Heart left ventricle (tissue), 16 donors: Measurements from ENCODE around the gene COLGALT1. TPM values are rescaled to one million over a fixed set of nuclear protein-coding genes. Genes with fewer than 3 reads are reported as not detected.
A peak's percentile ranks its signal among the peaks of the same experiment; 100 is the strongest.

Source experiments
- ATAC-seq, 4 donors: fragments of 200-7000 bp; cut with Tn5 transposase; one replicate each; pipeline ENCODE4 v1.9.1; 2020 to 2022; ENCODE audit warnings: moderate library complexity in 4 of 4, mild to moderate bottlenecking in 3 of 4, moderate number of reproducible peaks in 1 of 4
- DNase-seq, 5 donors: peaks; one replicate each; pipeline ENCODE4 v3.0.0-alpha.2; 2020
- H3K27ac ChIP-seq, 12 donors: fragments of 200-600 bp; sonication (generic) in 4 of 12; one replicate each; pipeline versions ENCODE4 v1.5.0 to v1.8.0; 2016 to 2022; ENCODE audit warnings: mild to moderate bottlenecking in 2 of 12
- H3K27me3 ChIP-seq, 9 donors: fragments of 200-600 bp; sonication (generic) in 2 of 9; one replicate each; pipeline versions ENCODE4 v1.5.1 to v1.8.0; 2016 to 2022; ENCODE audit warnings: mild to moderate bottlenecking in 3 of 9
- H3K36me3 ChIP-seq, 9 donors: fragments of 200-600 bp; sonication (generic) in 2 of 9; one replicate each; pipeline versions ENCODE4 v1.5.0 to v1.8.0; 2018 to 2022; ENCODE audit warnings: mild to moderate bottlenecking in 2 of 9
- H3K4me1 ChIP-seq, 12 donors: fragments of 200-600 bp; sonication (generic) in 4 of 12; one replicate each; pipeline versions ENCODE4 v1.5.0 to v1.8.0; 2016 to 2022; ENCODE audit warnings: mild to moderate bottlenecking in 3 of 12
- H3K4me3 ChIP-seq, 12 donors: fragments of 200-600 bp; sonication (generic) in 4 of 12; one replicate each; pipeline versions ENCODE4 v1.5.0 to v1.8.0; 2017 to 2022; ENCODE audit warnings: mild to moderate bottlenecking in 9 of 12, moderate library complexity in 4 of 12
- H3K9me3 ChIP-seq, 12 donors: fragments of 200-600 bp; sonication (generic) in 4 of 12; one replicate each; pipeline versions ENCODE4 v1.5.0 to v1.8.0; 2016 to 2022; ENCODE audit warnings: mild to moderate bottlenecking in 1 of 12
- POLR2A ChIP-seq, 2 donors: fragments of 450-650 bp; IDR thresholded peaks; one replicate each; pipeline ENCODE4 v1.6.1; 2017; ENCODE audit warnings: antibody characterized with exemption in 2 of 2, mild to moderate bottlenecking in 2 of 2, moderate library complexity in 2 of 2
- WGBS, 4 donors: extraction: QIAGEN DNeasy Blood & Tissue Kit in 2 of 4; methylation state at CpG; one replicate each; pipeline versions ENCODE4 v1.1.5 to v1.1.7; 2013 to 2018; 5-methylcytosine and 5-hydroxymethylcytosine counted together
- intact Hi-C, 10 donors: fragments of 100-400 bp; cut with DNase I; formaldehyde crosslinking; loops; one replicate each; pipeline versions ENCODE4 v1.11.1 to v1.14.2; 2022
- polyA plus RNA-seq, 2 donors: library from polyadenylated mRNA; stranded (reverse); fragments of 200-250 nt; gene quantifications; one replicate each; pipeline ENCODE4 v1.2.3, GENCODE V29; 2013
- total RNA-seq, 9 donors: library from RNA; depleted of rRNA in 2 of 9; stranded (reverse); fragments of >200 nt in 2 of 9; fragmentation: NEBNext Ultra II Directional in 3 of 9; extraction: Animal tissue kit (Norgen Biotek cat#: 25700) in 3 of 9; gene quantifications; one replicate each; pipeline versions ENCODE4 v1.1.0 to v1.2.4, GENCODE V29; 2016 to 2023
- TF ChIP-seq, protein P1 (sequence below), 12 donors: fragments of 200-600 bp; sonication (generic) in 4 of 12; IDR thresholded peaks; one replicate each; pipeline versions ENCODE4 v1.5.0 to v1.8.0; 2018 to 2022; ENCODE audit warnings: antibody characterized with exemption in 12 of 12, mild to moderate bottlenecking in 5 of 12
- donor health status: ischemic (EF 13 %, LVEDD 7.1; RV severe dilation, severe dysfunction).
- donor health status: healthy with polysubstance abuse.
- donor health status: DM: no; HTN: yes; CAD: no.
- donor health status: DM: no; HTN: no; CAD: no.
- donor health status: ischemic (EF 25% LVEDD 6.9; RV normal size, moderate dysfunction).
- donor health status: ischemic (EF 25% LVEDD 5.7; RV mildly dilated, moderate dysfunction).
- donor health status: healthy.
- donor health status: DM: yes; HTN: yes; CAD: no.
- donor health status: ischemic (EF 35%, LVEDD 5.7; RV mildly dilated, moderate dysfunction).
- donor health status: nonischemic (EF 11% LVEDD 7.7; RV severe dilation, severe dysfunction).
- donor health status: DM: yes; HTN: yes; CAD: no.
- donor health status: PGD.
- donor health status: ischemic (EF 29% LVEDD 5.4; RV normal size, mild dysfunction).
- donor health status: nonischemic (EF 23%, LVEDD 6.1; RV moderate dilation, normal function).

COLGALT1 gene
- total and polyA plus RNA-seq, 11 donors: 16.1 to 117 (median 32.6) TPM

DNA sequence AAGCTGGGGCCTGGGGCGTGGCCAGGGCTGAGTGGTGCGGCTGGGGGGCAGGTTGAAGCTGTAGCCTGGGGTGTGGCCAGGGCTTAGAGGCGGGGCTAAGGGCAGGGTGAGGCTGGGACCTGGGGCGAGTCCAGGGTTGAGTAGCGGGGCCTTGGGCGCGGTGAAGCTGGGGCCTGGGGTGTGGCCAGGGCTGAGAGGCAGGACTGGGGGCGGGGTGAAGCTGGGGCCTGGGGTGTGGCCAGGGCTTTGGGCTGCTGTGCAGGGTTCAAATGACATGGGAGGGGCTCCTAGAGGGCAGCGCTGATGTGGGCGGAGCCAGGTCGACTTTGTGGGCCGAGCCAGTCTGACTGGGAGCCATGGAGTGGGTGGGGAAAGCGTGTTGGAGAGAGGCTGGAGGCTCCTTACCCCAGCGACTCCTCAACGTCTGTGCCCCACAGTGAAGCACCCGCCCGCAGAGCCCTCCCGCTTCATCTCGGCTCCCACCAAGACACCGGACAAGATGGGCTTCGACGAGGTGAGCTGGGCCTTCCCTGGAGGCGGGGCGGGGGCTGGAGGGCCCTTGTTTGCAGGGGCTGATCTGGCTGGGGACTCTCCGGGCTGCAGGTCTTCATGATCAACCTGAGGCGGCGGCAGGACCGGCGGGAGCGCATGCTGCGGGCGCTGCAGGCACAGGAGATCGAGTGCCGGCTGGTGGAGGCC lies 21.5 kb downstream of the COLGALT1 start:
- DNase-seq (no peak), ATAC-seq (peak in 1 of 4 donors; percentile 9)
- no peaks in the 10 kb centered on the region for H3K27me3 ChIP-seq
- TF ChIP-seq POLR2A (IDR thresholded peaks at IDR 0.05): no peak
- TF ChIP-seq, protein P1, sequence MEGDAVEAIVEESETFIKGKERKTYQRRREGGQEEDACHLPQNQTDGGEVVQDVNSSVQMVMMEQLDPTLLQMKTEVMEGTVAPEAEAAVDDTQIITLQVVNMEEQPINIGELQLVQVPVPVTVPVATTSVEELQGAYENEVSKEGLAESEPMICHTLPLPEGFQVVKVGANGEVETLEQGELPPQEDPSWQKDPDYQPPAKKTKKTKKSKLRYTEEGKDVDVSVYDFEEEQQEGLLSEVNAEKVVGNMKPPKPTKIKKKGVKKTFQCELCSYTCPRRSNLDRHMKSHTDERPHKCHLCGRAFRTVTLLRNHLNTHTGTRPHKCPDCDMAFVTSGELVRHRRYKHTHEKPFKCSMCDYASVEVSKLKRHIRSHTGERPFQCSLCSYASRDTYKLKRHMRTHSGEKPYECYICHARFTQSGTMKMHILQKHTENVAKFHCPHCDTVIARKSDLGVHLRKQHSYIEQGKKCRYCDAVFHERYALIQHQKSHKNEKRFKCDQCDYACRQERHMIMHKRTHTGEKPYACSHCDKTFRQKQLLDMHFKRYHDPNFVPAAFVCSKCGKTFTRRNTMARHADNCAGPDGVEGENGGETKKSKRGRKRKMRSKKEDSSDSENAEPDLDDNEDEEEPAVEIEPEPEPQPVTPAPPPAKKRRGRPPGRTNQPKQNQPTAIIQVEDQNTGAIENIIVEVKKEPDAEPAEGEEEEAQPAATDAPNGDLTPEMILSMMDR (IDR thresholded peaks at IDR 0.05): no peak
- peaks cover 0 to 4% (median 0%) of the 10 kb centered on the region in 12 donors for H3K4me1 ChIP-seq
- H3K9me3 ChIP-seq: no peaks in the 10 kb centered on the region
- peaks cover 3 to 93% (median 68%) of the 10 kb centered on the region in 9 donors for H3K36me3 ChIP-seq
- H3K27ac ChIP-seq: no peak overlapping the region
- WGBS, 4 donors: 82 to 84% (median 83%) methylated on average over 25 to 34 of the region's 34 CpGs
- no peak overlapping the region for H3K4me3 ChIP-seq
- intact Hi-C loops: loop anchor here in 3 of 10 donors (5.0 to 10.0 kb wide), 2 partner anchors 122 to 125 kb away; no protein-coding TSS in a partner anchor

DNA sequence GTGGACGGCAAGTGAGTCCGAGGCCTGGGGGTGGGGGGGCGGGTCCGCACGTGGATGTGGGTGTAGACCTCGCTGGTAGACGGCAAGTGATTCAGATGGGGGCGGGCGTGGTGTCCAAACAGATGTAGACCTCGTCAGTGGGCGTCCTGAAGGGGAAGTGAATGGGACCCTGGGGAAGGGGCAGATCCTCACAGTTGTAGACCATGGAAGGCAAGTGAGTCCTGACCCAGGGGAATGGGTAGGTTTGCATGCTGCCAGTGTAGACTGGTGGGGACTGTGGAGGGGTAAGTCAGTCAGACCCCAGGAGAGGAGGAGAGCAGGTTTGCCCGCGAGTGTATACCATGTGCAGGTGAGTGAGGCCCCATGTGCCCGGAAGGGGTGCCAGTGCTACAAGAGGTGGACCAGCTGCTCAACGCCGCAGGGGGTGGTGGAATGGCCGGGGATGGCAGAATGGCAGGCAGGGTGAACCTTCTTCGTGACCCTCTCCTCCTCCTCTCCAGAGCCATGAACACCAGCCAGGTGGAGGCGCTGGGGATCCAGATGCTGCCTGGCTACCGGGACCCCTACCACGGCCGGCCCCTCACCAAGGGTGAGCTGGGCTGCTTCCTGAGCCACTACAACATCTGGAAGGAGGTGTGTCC lies 22.1 kb downstream of the COLGALT1 start:
- no peak for TF ChIP-seq POLR2A (IDR thresholded peaks at IDR 0.05)
- TF ChIP-seq, protein P1 (IDR thresholded peaks at IDR 0.05): no peak
- no peak for ATAC-seq
- no peaks in the 10 kb centered on the region for H3K9me3 ChIP-seq
- H3K36me3 ChIP-seq: peaks cover 0 to 93% (median 68%) of the 10 kb centered on the region in 9 donors
- no peaks in the 10 kb centered on the region for H3K27me3 ChIP-seq
- H3K27ac ChIP-seq: no peak overlapping the region
- H3K4me1 ChIP-seq: peaks cover 0 to 4% (median 0%) of the 10 kb centered on the region in 12 donors
- 85 to 87% (median 86%) methylated on average over 19 to 22 of the region's 22 CpGs for WGBS, 4 donors
- no peak overlapping the region for H3K4me3 ChIP-seq
- DNase-seq: no peak
- intact Hi-C loops: loop anchor here in 3 of 10 donors (5.0 to 10.0 kb wide), 2 partner anchors 123 to 125 kb away; no protein-coding TSS in a partner anchor

DNA sequence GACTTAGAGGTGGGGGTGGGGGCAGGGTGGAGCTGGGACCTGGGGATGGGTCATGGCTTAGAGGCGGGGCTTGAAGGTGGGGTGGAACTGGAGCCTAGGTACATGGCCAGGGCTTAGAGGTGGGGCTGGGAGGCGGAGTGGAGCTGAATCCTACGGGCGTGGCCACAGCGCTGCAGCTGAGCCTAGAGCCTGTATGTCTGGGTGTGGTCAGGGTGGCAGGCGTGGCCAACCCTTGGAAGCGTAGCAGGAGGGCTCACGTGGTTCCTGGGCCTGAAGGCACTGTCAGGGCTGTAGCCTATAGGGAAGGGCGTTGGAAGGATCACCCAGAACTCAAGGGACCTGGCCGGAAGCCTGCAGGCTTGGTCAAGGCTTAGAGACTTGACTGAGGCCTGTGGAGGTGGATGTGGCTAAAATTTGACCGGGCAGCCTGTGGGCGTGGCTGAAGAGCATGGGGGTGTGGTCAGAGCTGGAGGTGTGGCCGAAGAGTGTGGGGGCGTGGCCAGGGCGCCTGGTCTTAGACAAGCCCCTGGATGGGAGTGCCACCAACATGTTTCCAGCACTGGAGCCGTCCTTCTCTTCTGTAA lies 24.3 kb downstream of the COLGALT1 start:
- ATAC-seq: peak; percentile 62 to 80 (median 76)
- peak in 1 of 2 donors; percentile 16 for TF ChIP-seq POLR2A (IDR thresholded peaks at IDR 0.05)
- TF ChIP-seq, protein P1 (IDR thresholded peaks at IDR 0.05): no peak
- 60 to 65% (median 65%) methylated on average over 16 of the region's 16 CpGs for WGBS, 4 donors
- Histone ChIP-seq H3K27me3 (no peaks in the 10 kb centered on the region), H3K9me3 (no peaks in the 10 kb centered on the region), H3K4me3 (no peak overlapping the region), H3K27ac (no peak overlapping the region), H3K36me3 (peaks cover 0 to 78% (median 59%) of the 10 kb centered on the region in 9 donors), H3K4me1 (no peaks in the 10 kb centered on the region)
- intact Hi-C loops: loop anchor here in 3 of 10 donors (5.0 to 10.0 kb wide), 2 partner anchors 125 to 127 kb away; no protein-coding TSS in a partner anchor
- DNase-seq: peak in 4 of 5 donors; percentile 40 to 63 (median 46)
